GM21723 (cell line): ENCODE data around the gene LBX1.

Experiments used
- ATAC-seq: cut with Tn5 transposase; IDR thresholded peaks from one replicate; pipeline ENCODE4 v1.9.1; 2021; ENCODE audit warnings: mild to moderate bottlenecking, moderate library complexity; ENCODE audit not compliant: unreplicated experiment

The LBX1 gene

GRCh38 chr10:101226491-101227428 is 2.5 kb downstream of the LBX1 start:
- no peak for ATAC-seq

- ATAC-seq, result no peak
Observed at GRCh38 chr10:101225846-101226421, 3.3 kb downstream of the LBX1 start.

- ATAC-seq, result no peak
Observed at GRCh38 chr10:101224910-101225823, 4.1 kb downstream of the LBX1 start.

DNA sequence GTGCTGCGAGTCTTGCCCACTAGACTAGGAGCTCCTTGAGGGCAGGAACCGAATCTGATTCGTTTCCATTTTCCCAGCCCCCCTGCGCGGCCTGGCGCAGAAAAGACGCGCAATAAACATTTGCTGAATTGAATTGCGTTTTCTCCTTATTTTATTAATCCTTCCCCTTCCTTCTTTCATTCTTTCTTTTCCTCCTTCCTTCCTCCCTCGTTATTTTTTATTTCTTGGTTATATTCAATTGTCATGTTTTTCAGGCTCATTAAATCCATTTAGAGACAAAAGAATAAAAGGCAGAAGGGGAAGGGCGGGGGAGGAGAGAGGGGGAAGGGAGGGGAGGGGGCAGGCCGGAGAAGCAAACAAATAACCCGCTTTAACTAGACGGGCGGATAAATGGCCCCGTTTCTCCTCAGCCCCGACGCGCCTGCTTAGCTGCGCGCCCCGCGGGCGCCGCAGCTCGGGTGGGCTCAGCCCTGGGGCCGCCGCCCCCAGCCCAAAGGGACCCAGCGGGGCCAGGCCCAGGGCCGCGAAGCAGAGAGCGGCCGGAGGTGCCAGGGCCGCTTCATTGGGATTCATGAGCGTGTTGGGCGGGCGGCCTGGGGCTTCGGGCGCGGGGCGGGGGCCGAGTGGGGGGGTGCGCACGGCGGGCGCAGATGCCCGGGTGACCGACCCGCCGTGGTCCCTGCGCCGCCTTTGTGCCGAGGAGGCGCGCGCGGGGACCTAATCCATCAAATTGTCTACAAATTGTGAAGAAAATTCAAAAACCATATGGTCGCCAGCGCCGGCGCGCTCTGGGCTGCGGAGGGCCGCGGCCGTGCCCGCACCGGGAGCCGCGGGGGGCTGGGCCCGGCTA is 5.0 kb downstream of the LBX1 start:
- no peak for ATAC-seq

DNA sequence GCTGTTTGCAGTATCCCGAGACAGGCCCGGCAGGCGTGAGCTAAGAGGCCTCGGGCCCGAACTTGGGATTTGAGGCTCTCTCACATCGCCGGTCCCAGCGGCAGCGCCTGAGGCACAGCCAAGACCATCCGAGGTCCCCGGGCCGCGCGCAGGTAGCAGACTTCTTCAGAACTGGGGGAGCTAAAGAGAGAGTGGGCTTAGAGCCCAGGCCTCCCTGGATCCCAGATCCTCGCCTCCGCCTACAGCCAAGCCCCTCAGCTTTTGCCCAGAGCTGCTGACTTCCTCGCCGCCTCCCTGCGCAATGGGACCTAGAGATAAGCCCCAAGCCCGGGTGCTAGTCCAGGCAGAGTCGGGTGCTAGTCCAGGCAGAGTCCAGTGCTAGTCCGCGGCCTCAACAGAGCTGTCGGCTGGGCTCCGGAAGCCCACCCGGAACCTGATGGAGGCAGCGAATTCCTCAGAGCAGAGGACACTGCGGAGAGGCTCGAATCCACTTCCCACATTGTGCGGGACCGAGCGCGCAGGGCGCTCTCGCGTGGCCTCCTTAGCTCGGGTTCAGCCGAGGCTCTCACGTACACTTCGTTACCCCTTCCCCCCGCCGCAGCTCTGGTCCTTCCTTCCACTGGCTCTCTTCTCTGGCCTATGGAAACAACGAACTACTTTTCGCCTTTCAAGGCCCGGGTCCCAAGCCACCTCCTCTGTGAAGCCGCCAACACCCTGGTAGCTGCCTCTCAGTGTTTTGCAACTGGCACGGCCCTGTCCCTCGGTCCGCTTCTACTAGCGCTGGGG is 5.8 kb downstream of the LBX1 start:
- ATAC-seq, result no peak

- no peak for ATAC-seq
Observed at GRCh38 chr10:101222683-101223273, 6.5 kb downstream of the LBX1 start.

- ATAC-seq, result no peak
Observed at GRCh38 chr10:101221963-101222531, 7.2 kb downstream of the LBX1 start.

- ATAC-seq, result no peak
Observed at GRCh38 chr10:101221549-101221948, 7.7 kb downstream of the LBX1 start.

- ATAC-seq, result no peak
Observed at GRCh38 chr10:101219946-101220451, 9.3 kb downstream of the LBX1 start.

DNA sequence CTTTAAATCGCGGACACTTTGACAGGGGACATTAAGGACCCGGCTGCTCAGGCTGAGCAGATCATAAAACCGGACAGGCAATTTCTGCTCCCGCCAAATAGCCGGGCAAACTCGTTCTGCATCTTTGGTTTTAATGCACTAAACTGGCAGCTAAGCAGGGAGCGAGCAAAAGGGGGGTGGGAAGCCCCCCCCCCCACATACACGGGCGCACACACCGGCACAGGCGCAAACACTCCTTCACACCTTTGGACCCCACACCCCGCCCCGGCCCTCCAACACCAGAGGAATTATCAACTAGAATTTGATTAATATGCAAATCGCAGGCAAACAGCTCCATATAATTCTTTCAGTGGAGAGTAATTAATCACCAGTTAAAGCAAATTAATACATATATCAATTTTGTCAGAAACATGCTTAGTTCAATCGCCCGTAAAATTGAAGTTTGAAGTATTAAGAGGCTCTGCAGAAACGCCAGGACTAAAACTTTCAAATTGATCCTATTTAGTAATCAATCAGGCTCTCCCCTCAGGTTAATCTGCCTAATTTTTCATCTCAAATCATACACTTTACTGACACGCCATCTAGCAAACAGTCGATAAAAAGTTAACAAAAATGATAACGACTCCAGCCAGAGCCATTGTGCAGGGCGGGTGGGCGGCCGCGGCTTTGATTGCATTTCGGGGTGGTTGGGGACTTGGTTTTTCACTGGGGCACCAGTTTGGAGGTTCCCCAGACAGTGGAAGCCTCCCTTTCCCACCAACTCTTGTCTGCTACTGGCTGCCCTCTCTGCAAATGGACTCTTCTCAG is 9.9 kb downstream of the LBX1 start:
- no peak for ATAC-seq

DNA sequence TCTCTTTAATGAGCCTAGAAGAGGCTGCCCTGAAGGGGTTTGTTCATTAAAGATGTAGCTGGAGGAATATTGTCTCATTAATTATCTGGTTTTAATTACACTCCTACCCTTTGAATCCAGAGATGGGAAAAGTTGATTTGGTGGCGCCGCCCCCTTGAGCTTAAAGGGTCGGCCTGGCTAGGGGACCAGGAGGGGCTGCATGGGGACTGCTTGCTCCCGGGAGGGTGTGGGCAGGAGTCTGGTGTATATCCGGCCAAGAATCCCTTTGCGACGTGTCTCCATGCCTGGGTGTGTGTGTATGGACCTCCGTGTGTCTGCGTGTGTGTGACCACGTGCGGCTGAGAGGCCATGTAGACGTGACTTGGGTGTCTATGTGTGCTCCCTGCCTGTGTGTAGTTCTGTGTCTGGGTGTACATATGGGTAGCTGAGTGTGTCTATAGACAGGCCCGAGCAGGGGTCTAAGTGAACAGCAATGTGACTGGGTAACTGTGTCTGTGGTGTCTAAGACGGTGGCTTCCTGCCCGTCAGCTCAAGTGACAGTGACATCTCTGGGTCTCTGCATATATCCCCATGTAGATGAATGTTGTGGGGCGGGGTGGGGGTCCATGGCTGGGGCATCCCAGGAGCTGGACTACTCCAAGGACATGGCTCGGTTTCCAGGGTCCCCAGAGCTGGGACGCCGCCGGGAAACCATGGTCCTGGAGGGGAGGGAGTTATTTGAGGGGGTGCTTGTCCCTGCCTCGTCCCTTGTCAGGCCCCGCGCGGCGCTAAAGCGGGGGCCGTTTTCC is 10.7 kb downstream of the LBX1 start:
- ATAC-seq, result no peak

- ATAC-seq, result no peak
Observed at GRCh38 chr10:101217450-101218281, 11.6 kb downstream of the LBX1 start.

DNA sequence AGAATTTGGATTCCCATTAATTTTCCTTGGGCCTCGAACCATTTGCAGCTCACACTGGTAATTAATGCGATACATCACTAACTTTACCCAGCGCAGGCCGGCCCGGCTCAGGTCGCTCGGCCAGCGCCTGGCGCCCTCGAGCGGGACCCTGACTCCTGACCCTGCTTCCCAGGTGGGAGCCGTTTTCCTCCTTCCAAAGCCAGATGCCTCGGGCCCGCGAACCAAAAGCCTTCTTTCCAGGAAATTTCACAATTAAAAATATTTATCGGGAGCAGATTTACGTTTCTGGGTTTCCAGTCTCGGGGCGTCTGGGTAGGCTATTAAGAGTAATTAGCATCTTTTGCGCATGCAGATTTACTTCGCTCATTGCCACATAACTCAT is 12.2 kb downstream of the LBX1 start:
- no peak for ATAC-seq

DNA sequence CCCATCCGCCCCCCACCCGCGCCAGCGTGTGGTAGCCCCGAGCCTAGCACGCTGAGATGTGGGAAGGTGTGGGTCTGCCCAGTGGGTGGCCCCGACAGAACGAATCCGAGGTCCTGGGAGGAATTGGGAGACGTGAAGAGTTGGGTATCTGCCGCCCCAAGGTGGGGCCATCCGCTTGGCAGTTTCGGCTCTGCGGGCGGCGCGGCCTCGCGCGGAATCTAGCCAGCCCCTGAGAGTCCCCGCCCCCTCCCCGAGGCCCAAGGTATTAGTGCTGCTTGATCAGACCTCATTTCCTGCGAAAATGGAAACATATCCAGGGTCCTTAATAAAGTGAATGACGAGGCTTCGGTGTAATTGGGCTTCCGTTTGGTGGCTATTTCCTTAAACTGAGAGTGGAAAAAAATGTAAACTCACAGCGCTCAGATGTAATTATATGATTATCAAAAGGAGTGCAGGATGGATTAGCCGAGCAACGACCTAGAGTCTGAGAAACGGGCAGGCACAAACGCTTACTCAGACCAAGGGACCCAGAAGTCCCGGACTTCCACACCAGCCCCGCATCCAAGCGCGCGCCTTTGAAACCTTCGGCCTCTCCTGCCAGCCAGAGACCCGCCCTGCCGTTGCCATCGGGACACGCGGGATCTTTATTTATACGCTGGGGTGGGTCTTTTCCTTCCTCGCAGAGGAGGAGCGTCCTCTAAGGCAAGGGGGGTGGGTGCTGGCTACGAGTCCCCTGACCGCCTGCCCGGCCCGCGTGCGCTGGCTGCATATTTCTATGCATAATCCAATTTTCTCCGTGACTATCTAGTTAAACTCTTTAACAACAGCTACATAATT is 12.8 kb downstream of the LBX1 start:
- ATAC-seq, result no peak
